Femur (tissue), 1 donor: ENCODE results near the gene UBE2D2.

Experiments used
- DNase-seq: peaks from one replicate; pipeline ENCODE4 v3.0.0-alpha.2; 2017

Gene UBE2D2

GRCh38 chr5:139663207-139664085 lies 102.3 kb downstream of the UBE2D2 start:
- no peak for DNase-seq

DNA sequence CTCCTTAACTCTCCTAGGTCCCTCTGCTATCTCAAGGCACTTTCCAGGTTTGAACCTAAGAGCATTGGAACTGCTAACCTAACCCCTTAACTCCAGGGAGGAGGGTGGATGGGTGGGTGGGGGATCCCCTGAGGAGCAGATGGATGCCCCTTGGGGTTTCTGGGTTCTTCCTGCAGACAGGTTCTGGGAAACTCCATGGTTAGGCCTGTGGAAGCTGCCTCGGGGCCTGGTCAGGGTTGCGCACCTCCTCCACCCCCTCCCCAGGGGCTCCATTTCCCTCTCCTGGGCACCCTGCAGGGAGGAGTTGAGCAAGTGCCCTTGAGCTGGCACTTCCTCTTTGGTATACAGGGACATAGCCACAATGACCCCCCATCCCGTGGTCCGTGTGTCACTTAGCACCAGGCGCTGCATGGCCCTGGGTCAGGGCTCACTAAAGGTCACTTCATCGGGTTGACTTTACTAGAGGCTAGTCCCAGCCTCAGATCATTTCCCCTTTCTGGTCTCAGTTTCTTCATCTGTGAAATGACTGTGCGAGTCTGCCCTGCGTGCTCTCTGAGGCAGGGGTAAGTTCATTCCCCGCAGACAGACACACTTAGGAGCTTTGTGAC lies 103.1 kb downstream of the UBE2D2 start:
- DNase-seq = no peak

DNA sequence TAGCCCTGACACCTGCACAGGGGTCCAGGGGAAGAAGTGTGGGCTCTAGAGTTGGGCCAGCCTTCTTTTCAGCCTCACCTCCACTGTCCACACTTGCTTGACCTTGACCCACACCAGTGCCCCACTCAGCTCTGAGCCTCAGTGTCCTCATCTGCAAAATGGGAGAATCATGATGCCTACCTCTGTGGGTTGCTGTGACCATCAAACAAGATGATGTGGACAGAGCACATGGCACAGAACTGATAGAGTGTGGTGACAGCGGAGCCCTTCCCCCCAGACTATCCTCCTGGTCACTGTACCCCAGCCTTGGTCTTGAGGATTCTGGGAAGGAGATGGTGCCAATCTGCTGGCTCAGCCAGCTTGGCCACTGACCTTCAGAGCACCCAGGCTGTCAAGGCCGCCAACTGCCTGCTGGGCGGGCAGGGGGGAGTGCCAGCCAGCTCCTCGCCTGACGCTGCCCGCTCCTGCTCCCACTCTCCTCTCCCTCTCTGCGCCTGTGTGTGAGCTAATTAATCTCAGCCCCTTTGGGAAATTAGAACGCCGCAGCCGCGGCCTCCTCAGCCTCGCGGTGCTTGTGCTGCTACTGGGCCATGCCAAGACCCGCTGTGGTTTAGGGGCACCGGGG lies 103.7 kb downstream of the UBE2D2 start:
- no peak for DNase-seq

- no peak for DNase-seq
Measured at GRCh38 chr5:139665626-139666025, 104.5 kb downstream of the UBE2D2 start.

DNA sequence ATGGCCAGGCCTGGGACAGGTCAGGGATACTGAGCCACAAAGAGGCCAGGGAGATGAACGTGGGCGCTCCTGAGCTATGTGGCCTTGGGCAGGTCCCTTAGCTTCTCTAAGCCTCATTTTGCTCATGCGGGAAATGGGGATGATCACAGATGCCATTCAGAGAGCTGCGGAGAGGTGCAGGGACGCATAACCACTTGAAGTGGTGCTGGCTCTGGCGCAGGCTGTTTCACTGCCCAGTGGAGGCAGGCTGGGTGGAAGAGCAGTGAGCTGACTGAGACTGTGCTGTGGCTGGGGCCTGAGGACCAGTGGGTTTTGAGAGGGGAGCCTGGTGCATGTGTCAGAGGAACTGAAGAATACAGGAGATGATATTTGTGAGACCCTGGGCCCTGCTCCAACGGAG lies 105.4 kb downstream of the UBE2D2 start:
- no peak for DNase-seq

DNA sequence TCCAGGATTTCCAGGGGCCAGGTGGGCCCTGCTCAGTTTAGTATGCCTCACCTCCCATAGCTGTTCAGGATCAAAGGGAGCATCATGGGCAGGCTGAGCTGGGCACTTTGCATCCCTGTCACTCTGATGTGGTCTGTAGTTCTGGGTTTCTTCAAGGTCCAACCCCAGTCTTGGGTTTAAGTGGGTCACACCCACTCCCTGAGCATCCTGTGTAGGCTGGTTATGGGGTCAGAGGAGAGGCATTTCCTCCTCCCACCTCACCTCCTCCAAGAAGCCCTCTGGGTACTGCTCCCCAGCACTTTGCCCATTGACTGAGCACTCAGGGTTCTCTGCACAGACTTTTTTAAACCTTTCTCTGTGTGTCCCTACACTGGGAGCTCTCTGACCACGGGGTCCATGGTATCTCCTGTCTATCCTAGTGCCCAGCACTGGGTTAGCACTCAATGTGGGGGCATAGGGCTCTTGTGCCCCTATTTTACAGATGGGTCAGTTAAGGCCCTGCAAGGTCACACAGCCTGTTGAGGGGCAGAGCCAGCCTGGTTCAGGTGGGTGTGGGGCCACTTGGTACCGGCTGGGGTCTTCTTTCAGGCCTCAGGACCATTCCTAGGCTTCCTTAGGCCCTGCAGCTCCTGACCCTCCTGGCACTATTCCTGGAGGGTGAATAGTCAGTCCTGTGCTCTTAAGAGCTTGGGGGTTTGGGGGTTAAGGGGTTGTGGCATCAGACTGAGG lies 106.0 kb downstream of the UBE2D2 start:
- no peak for DNase-seq

DNA sequence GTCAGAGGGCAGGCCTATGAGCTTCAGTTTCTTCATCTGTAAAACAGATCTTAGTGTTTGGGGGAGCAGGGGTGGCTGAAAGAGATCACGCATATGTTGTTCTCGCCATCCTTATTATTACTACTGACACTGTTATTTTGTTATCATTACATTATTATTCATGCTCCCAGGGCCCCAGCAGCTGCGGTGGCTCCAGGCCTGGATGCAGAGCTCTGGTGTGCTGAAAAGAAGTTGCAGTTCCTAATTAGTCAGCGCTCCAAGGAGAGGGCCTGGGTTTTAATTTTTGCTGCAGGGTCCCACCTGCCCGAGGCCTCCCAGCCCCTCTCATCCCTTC lies 106.6 kb downstream of the UBE2D2 start:
- no peak for DNase-seq

DNA sequence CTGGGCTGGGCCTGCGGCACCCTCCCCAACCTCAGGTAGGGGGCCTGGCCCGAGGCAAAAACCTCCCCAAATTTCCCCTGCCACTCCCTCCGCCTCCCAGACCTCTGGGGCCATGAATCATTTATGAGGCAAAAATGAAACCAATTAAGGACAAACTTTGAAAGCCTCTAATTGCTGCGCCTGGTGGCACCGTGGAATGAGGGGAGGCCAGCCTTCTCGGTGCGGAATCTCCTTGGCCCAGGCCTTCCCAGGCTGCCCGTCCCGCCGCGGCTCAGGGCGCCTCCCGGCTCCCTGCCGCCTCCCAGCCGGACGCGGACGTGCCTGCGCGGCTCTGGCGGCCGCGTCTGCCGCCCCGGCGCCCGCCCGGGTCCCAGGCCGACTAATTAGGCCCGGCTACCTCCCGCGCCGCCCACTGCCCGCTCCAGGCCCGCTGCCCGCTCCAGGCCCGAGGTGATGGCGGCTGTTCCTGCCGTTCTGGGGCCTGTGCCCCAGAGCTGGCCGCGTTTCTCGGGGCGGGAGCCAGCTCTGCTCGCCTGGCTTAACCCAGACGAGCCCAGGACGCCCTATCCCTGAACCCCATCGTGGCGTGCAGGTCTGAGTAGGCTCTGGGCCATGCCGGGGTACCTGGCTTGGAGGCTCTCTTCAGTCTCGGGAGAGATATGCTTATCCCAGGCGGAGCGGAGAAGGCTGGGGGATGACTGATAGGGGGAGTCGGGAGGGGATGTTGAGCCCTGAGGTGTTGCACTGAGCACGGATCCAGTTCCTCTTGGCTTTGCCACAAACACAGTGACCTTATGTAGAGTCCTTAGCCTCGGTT lies 107.1 kb downstream of the UBE2D2 start:
- DNase-seq = peak; percentile 74

GRCh38 chr5:139668924-139669661 lies 108.0 kb downstream of the UBE2D2 start:
- DNase-seq = no peak

- DNase-seq = peak; percentile 75
Measured at GRCh38 chr5:139669662-139670368, 108.7 kb downstream of the UBE2D2 start.

- DNase-seq = peak; percentile 65
Measured at GRCh38 chr5:139670369-139671095, 109.4 kb downstream of the UBE2D2 start.

GRCh38 chr5:139671096-139671841 lies 110.1 kb downstream of the UBE2D2 start:
- DNase-seq = peak; percentile 79

- no peak for DNase-seq
Measured at GRCh38 chr5:139675213-139675612, 114.1 kb downstream of the UBE2D2 start.

GRCh38 chr5:139675825-139676224 lies 114.7 kb downstream of the UBE2D2 start:
- DNase-seq = no peak

DNA sequence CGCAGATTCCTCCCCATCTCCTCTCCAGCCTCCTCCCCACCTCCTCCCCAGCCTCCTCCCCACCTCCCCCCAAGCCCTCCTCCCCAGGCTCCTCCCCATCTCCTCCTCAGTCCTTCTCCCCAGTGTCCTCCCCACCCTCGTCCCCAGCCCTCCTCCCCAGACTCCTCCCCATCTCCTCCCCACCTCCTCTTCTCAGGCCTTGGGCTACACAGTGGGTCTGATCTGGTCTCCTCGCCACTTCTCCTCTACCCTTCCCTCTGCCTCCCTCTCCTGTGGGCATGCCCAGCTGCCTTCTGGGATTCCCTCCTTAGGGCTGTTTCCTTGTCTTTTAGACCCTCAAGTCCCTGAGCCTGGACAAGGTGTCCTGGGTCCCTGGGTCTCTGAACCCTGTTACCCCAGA lies 115.3 kb downstream of the UBE2D2 start:
- no peak for DNase-seq

DNA sequence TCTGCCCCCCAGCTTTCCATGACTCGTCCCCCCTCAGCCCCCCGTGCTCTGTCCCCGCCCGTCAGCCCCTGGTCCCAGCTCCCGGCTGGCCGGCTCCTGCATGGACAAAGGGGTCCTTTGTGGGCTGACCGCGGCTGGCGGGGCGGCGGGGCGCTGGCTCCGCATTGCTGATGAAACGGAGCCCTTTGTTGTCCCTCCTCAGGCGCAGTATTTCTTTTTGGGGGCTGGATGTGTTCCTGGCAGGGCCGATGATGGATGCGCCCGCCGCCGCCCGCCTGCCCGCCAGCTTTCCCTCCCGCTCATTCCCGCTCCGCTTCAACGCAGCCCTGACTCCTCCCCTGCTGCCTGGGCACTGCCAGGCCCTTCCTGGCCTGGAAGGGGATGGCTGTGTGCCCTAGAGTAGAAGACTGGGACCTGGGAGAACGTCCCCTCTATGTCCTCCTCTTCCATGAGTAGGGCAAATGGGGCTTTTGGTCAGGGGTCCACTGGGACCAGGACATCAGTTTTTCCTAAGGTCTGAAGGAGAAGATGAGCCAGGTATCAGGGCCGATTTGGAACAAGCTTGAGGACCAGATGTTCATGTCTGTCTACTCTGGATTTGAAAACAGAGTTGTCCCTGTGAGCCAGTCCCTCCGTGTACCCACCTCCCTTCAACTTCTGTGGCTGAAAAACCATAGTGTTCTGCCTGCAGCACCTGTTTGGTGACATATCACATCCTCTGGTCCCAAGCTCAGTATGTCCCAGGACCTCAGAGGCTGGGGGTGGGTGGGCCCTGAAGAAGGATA lies 116.0 kb downstream of the UBE2D2 start:
- DNase-seq = peak; percentile 74
